ENCODE data around the gene UBN1. TPM values are rescaled to one million over a fixed set of nuclear protein-coding genes. Genes with fewer than 3 reads are reported as not detected.

Gene UBN1
- polyA plus RNA-seq, 1 donor (not counting 4 experiments of a cell fraction or from before 2014, with no cell fraction given) = 11.5 TPM

DNA sequence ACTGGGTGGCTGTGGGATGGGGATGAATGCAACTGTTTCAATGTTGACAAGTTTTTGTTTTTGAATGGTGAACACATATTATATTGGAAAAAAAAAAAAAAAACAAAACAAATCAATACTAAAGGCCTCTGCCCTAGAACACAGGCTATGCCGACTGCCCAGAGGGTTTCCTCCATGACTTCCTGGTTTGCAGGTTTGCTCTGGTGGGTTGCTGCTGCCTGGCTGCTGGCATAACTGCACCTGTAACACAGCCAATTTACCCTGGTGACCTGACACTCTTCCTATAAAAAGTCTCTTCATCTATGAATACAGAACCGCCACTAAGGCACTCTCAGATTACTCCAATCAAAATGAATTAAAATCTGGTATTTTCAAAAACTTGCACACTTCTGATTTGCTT, 10.6 kb upstream of the UBN1 start:
- Histone ChIP-seq H3K9me3 (ENCODE audit: control insufficient read depth, low read depth, low read length) (no peaks in the 10 kb centered on the region), H3K9ac (ENCODE audit: control insufficient read depth, extremely low read depth, insufficient read depth, low read length) (no peak overlapping the region), H3K4me1 (ENCODE audit: control insufficient read depth, extremely low read depth, insufficient read depth, low read length) (no peaks in the 10 kb centered on the region), H3K27ac (ENCODE audit: control insufficient read depth, insufficient read depth, low read length) (no peak overlapping the region), H3K9me1 (ENCODE audit: control insufficient read depth, extremely low read depth, insufficient read depth, low read length) (no peaks in the 10 kb centered on the region), H3K36me3 (ENCODE audit: control insufficient read depth in 2 of 2, extremely low read depth in 1 of 2, insufficient read depth in 2 of 2, low read length in 2 of 2) (peaks cover 31 to 42% of the 10 kb centered on the region in 2 experiments), H3K27me3 (ENCODE audit: control insufficient read depth, extremely low read depth, insufficient read depth, low read length) (no peaks in the 10 kb centered on the region), H2AFZ (ENCODE audit: control insufficient read depth, low read length) (no peak overlapping the region), H3K79me2 (ENCODE audit: control insufficient read depth, insufficient read depth, low read length) (peaks cover 21% of the 10 kb centered on the region), H3K4me2 (ENCODE audit: control insufficient read depth, extremely low read depth, insufficient read depth, low read depth, low read length) (no peak overlapping the region), H4K20me1 (ENCODE audit: control insufficient read depth, extremely low read depth, insufficient read depth, low read length) (no peaks in the 10 kb centered on the region), H3K4me3 (ENCODE audit: control insufficient read depth in 2 of 3, extremely low read depth in 1 of 3, insufficient read depth in 2 of 3, low read depth in 1 of 3, low read length in 3 of 3) (no peak overlapping the region)
- no peak for DNase-seq (ENCODE audit: low read depth, low spot score)
- dilution Hi-C loops (cut with MboI; ENCODE audit: extremely low pct_ligation_motif_present, low sequenced_read_pairs) = no loop called here
- TF ChIP-seq EZH2 (IDR thresholded peaks at IDR 0.05; ENCODE audit: low read length) = no peak
- no peak for TF ChIP-seq CTCF (optimal IDR thresholded peaks at IDR 0.05 in 1 of 3, IDR thresholded peaks at IDR 0.05 in 1 of 3, conservative IDR thresholded peaks at IDR 0.05 in 1 of 3; ENCODE audit: extremely low read depth in 1 of 3, insufficient read depth in 2 of 3, low read length in 3 of 3)
- no peak for FAIRE-seq

DNA sequence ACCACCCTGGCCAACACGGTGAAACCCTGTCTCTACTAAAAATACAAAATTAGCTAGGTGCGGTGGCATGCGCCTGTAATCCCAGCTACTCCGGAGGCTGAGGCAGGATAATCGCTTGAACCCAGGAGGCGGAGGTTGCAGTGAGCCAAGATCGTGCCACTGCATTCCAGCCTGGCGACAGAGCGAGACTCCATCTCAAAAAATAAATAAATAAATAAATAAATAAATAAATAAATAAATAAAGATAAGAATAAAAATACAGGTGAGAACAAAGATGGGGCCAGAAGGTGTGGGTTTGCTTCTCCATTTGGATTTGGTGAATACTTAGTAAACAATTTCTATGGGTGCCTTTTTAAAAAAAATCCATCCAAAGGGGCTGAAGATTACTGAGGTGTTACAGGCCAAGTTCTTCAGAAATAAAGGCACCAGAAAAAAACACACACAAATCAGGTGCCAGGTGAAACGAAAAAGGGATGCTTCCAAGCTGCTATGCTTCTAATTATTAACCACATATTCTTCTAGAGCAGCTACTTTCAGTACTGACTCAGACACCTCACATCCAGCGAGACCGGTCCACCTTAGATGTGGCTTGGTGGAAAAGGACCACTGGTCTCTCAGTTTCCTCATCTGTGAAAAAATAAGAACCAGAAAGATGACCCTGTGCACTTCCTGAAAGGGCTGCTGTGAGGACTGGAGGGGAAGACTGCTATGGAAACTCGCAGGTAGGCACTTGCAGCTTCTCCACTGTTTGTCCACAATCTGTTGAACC, 9.4 kb upstream of the UBN1 start:
- no peaks in the 10 kb centered on the region for H3K9me1 ChIP-seq (ENCODE audit: control insufficient read depth, extremely low read depth, insufficient read depth, low read length)
- no peak overlapping the region for H3K4me3 ChIP-seq (ENCODE audit: control insufficient read depth in 2 of 3, extremely low read depth in 1 of 3, insufficient read depth in 2 of 3, low read depth in 1 of 3, low read length in 3 of 3)
- H3K9me3 ChIP-seq (ENCODE audit: control insufficient read depth, low read depth, low read length) = no peaks in the 10 kb centered on the region
- H3K27me3 ChIP-seq (ENCODE audit: control insufficient read depth, extremely low read depth, insufficient read depth, low read length) = no peaks in the 10 kb centered on the region
- no peak for FAIRE-seq
- H3K4me1 ChIP-seq (ENCODE audit: control insufficient read depth, extremely low read depth, insufficient read depth, low read length) = no peaks in the 10 kb centered on the region
- dilution Hi-C loops (cut with MboI; ENCODE audit: extremely low pct_ligation_motif_present, low sequenced_read_pairs) = no loop called here
- no peak overlapping the region for H3K27ac ChIP-seq (ENCODE audit: control insufficient read depth, insufficient read depth, low read length)
- peaks cover 22% of the 10 kb centered on the region for H3K79me2 ChIP-seq (ENCODE audit: control insufficient read depth, insufficient read depth, low read length)
- H3K4me2 ChIP-seq (ENCODE audit: control insufficient read depth, extremely low read depth, insufficient read depth, low read depth, low read length) = no peak overlapping the region
- DNase-seq (ENCODE audit: low read depth, low spot score) = no peak
- no peaks in the 10 kb centered on the region for H4K20me1 ChIP-seq (ENCODE audit: control insufficient read depth, extremely low read depth, insufficient read depth, low read length)
- TF ChIP-seq EZH2 (IDR thresholded peaks at IDR 0.05; ENCODE audit: low read length) (no peak), CTCF (optimal IDR thresholded peaks at IDR 0.05 in 1 of 3, IDR thresholded peaks at IDR 0.05 in 1 of 3, conservative IDR thresholded peaks at IDR 0.05 in 1 of 3; ENCODE audit: extremely low read depth in 1 of 3, insufficient read depth in 2 of 3, low read length in 3 of 3) (no peak)
- H3K9ac ChIP-seq (ENCODE audit: control insufficient read depth, extremely low read depth, insufficient read depth, low read length) = no peak overlapping the region
- peaks cover 25 to 34% of the 10 kb centered on the region in 2 experiments for H3K36me3 ChIP-seq (ENCODE audit: control insufficient read depth in 2 of 2, extremely low read depth in 1 of 2, insufficient read depth in 2 of 2, low read length in 2 of 2)
- no peak overlapping the region for H2AFZ ChIP-seq (ENCODE audit: control insufficient read depth, low read length)
